SH-SY5Y (cell line): ENCODE data around the gene GNG14.

ENCODE experiments used
- GATA2 ChIP-seq: IDR thresholded peaks from 2 replicates; pipeline ENCODE4 v1.6.1; 2011; ENCODE audit warnings: mild to moderate bottlenecking, low read depth, low read length
- GATA3 ChIP-seq: IDR thresholded peaks from 2 replicates; pipeline ENCODE4 v1.6.1; 2011; ENCODE audit warnings: low read depth, mild to moderate bottlenecking, low read length, moderate library complexity

- no peak for TF ChIP-seq GATA3
- no peak for TF ChIP-seq GATA2
Observed at GRCh38 chr19:12681074-12681987, 6.5 kb upstream of the GNG14 start, which contains the start of gene DHPS.
